Thoracic aorta (tissue), 2 donors: ENCODE data around the gene FAM83D. TPM values are rescaled to one million over a fixed set of nuclear protein-coding genes. Genes with fewer than 3 reads are reported as not detected.
"Not testable (repeated sequence)": the region's sequence is repeated elsewhere in the genome, so short reads cannot be mapped to it uniquely, and the experiment has no call there.

ENCODE experiments used
- ATAC-seq: fragments of 150-250 bp; one replicate; pipeline ENCODE4 v1.8.0; 2017; ENCODE audit warnings: low read depth; ENCODE audit not compliant: insufficient number of reproducible peaks, low FRiP score
- DNase-seq: peaks from one replicate; pipeline ENCODE4 v3.0.0-alpha.2; 2020; ENCODE audit warnings: low spot score
- H3K27ac ChIP-seq, 2 donors: fragments of 200-600 bp; sonication (generic); 1 replicate in 1 of 2; 2 replicates in 1 of 2; pipeline ENCODE4 v1.5.1; 2016; ENCODE audit warnings: mild to moderate bottlenecking in 2 of 2, moderate library complexity in 2 of 2
- H3K27me3 ChIP-seq: fragments of 200-600 bp; sonication (generic); replicated peaks from 2 replicates; pipeline ENCODE4 v1.6.0; 2016; ENCODE audit warnings: mild to moderate bottlenecking; ENCODE audit not compliant: insufficient read depth
- H3K36me3 ChIP-seq: fragments of 200-600 bp; sonication (generic); one replicate; pipeline ENCODE4 v1.5.1; 2016
- H3K4me1 ChIP-seq, 2 donors: fragments of 200-600 bp; sonication (generic); 1 replicate in 1 of 2; 2 replicates in 1 of 2; pipeline versions ENCODE4 v1.5.1 to v1.6.0; 2016; ENCODE audit warnings: low read depth in 2 of 2, mild to moderate bottlenecking in 1 of 2; ENCODE audit not compliant: control insufficient read depth in 1 of 2
- H3K4me3 ChIP-seq: fragments of 200-600 bp; sonication (generic); 2 replicates; pipeline ENCODE4 v1.5.1; 2016; ENCODE audit warnings: mild to moderate bottlenecking
- H3K9me3 ChIP-seq: fragments of 200-600 bp; sonication (generic); 2 replicates; pipeline ENCODE4 v1.5.1; 2016
- total RNA-seq, 2 donors: library from RNA; depleted of rRNA; stranded (reverse); fragments of >200 nt; gene quantifications; one replicate each; pipeline versions ENCODE4 v1.1.0 to v1.2.3, GENCODE V29; 2016
- TF ChIP-seq, protein P1 (sequence below): fragments of 200-600 bp; sonication (generic); IDR thresholded peaks from one replicate; pipeline ENCODE4 v1.5.1; 2019; ENCODE audit warnings: antibody characterized with exemption

The FAM83D gene
- total RNA-seq, 2 donors from 2014 or later, result 5.7 to 6.6 TPM

DNA sequence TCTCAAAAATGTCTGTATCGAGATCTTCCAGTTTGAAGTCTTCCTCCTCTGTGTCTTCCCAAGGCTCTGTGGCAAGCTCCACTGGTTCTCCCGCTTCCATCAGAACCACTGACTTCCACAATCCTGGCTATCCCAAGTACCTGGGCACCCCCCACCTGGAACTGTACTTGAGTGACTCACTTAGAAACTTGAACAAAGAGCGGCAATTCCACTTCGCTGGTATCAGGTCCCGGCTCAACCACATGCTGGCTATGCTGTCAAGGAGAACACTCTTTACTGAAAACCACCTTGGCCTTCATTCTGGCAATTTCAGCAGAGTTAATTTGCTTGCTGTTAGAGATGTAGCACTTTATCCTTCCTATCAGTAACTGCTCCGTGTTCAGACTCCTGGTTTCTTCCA is 25.9 kb downstream of the FAM83D start:
- no peak overlapping the region for H3K4me3 ChIP-seq

DNA sequence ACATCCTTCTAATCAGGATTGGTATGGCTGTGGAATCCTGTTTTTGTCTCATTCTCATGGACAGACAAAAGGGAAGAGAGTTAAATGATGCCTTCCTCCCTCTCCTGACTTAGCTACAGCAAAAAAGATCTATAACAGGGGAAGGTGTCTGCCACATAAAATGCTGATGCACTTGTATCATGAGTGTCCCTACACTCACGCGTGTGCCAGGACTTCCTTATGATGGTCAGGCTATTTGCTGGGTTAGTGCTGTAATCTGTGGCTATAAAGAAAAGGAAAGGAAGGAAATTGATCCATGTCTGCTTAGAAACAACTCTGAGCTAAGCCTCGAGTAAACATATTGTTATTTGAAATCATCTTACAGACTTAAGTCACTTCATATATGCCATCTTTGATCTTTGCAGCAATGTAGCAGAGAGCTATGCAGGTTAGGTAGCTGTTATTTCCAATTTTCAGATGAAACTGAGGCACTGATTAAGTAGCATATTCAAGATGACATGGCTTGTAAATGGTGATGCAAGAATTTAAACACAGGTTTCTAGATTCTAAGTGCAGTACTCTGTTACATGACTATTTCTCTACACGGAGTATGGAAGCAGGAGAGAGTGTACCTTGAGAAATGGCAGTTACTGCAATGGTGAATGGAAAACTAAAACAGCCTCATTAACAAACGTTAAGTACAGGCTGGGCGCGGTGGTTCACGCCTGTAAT is 27.6 kb downstream of the FAM83D start:
- ATAC-seq, result no peak

More for the DNA sequence above, 25.9 kb downstream of the FAM83D start:
- TF ChIP-seq, protein P1, sequence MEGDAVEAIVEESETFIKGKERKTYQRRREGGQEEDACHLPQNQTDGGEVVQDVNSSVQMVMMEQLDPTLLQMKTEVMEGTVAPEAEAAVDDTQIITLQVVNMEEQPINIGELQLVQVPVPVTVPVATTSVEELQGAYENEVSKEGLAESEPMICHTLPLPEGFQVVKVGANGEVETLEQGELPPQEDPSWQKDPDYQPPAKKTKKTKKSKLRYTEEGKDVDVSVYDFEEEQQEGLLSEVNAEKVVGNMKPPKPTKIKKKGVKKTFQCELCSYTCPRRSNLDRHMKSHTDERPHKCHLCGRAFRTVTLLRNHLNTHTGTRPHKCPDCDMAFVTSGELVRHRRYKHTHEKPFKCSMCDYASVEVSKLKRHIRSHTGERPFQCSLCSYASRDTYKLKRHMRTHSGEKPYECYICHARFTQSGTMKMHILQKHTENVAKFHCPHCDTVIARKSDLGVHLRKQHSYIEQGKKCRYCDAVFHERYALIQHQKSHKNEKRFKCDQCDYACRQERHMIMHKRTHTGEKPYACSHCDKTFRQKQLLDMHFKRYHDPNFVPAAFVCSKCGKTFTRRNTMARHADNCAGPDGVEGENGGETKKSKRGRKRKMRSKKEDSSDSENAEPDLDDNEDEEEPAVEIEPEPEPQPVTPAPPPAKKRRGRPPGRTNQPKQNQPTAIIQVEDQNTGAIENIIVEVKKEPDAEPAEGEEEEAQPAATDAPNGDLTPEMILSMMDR, result no peak
- no peaks in the 10 kb centered on the region for H3K36me3 ChIP-seq
- no peak overlapping the region for H3K27ac ChIP-seq
- H3K4me1 ChIP-seq, result no peaks in the 10 kb centered on the region
- ATAC-seq (no peak), DNase-seq (no peak)
- H3K27me3 ChIP-seq, result no peaks in the 10 kb centered on the region
- no peaks in the 10 kb centered on the region for H3K9me3 ChIP-seq

DNA sequence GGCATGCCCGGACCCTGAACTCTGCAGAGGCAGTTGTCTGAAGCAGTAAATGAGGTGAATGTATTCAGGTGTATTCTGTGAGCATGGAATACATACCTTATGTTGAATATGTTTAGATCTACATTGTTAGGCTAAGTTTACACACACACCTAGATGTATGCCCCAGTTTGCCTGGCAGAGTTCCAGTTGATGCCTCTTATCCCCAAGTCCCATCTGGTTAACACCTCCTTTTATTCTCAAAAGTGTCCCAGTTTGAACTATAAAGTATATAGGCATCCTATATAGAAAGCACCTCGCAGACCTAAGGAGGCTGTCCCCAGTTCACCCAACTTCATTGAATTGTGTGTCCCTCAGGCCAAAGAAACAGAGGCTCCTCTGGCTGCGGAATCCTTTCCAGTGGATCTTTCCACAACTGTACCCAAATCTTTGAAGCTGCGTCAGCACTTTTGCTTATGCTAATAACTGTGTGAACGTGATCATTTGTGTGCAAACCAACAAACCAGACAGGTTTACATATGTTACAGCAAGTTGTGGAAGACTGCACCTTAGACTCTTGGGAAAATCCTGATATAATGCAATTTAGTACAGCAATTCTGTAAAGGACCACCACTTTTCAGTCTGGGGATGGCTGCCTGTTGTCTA is 31.1 kb downstream of the FAM83D start:
- DNase-seq (no peak), ATAC-seq (no peak)
- Histone ChIP-seq H3K36me3 (no peaks in the 10 kb centered on the region), H3K4me3 (no peak overlapping the region), H3K27ac (no peak overlapping the region), H3K9me3 (no peaks in the 10 kb centered on the region), H3K27me3 (no peaks in the 10 kb centered on the region), H3K4me1 (peaks cover 0 to 7% of the 10 kb centered on the region in 2 donors)
- TF ChIP-seq, protein P1, result no peak

More for the DNA sequence above, 27.6 kb downstream of the FAM83D start:
- H3K27ac ChIP-seq, result no peak overlapping the region
- no peak overlapping the region for H3K4me3 ChIP-seq
- TF ChIP-seq, protein P1, result no peak
- no peaks in the 10 kb centered on the region for H3K27me3 ChIP-seq
- H3K36me3 ChIP-seq, result no peaks in the 10 kb centered on the region
- no peak for DNase-seq
- no peaks in the 10 kb centered on the region for H3K9me3 ChIP-seq
- no peaks in the 10 kb centered on the region for H3K4me1 ChIP-seq

DNA sequence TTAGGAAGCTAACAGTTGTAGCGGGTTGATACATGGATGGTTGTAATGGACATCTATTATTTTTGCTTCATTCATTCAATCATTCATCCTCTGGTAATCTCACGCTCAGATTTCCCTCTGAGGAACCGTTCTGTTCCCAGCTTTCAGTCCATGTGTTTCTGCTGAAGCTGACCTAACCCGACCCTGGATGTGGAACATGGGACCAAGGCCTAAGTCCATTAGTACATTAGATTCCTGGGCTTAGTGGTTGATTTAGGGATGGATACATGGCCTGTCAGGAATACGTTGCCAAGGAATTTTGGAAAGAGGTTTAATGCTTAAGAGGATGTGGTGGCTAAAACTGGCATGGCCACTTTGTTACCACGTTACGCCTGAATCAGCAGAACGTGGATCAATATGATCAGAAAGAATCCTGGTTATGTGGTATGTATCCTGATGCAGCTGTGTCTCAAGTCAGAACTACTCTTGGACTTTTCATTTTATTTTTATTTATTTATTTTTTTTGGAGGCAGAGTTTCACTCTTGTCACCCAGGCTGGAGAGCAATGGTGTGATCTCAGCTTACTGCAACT is 31.8 kb downstream of the FAM83D start:
- Histone ChIP-seq H3K9me3 (no peaks in the 10 kb centered on the region), H3K4me3 (no peak overlapping the region), H3K27ac (no peak overlapping the region), H3K4me1 (peaks cover 2 to 12% of the 10 kb centered on the region in 2 donors), H3K27me3 (no peaks in the 10 kb centered on the region), H3K36me3 (no peaks in the 10 kb centered on the region)
- DNase-seq (no peak), ATAC-seq (no peak)
- TF ChIP-seq, protein P1, result no peak

DNA sequence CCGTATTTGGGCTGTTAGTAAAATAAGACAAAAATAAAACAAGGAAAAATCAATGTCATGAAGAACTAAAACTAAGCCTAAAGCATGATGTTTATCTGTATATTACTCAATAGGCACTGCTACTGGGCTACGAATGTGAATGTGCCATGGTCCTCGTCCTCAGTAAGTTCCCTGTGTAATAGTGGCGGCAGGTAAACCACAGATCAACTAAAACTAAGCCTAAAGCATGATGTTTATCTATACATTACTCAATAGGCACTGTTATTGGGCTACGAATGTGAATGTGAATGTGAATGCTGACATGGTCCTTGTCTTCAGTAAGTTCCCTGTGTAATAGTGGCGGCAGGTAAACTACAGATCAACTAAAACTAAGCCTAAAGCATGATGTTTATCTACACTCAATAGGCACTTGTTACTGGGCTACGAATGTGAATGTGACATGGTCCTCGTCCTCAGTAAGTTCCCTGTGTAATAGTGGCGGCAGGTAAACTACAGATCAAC is 34.0 kb downstream of the FAM83D start:
- H3K4me3 ChIP-seq, H3K9me3 ChIP-seq, DNase-seq, H3K36me3 ChIP-seq, ATAC-seq, H3K27ac ChIP-seq, H3K27me3 ChIP-seq: not testable (repeated sequence)
- peaks cover 5 to 19% of the 10 kb centered on the region in 2 donors for H3K4me1 ChIP-seq
